C1 segment of cervical spinal cord (tissue), 14 donors: ENCODE data around the gene POLR3E.
"Not testable (repeated sequence)": the region's sequence is repeated elsewhere in the genome, so short reads cannot be mapped to it uniquely, and the experiment has no call there.

Source experiments
- DNase-seq, 14 donors: peaks; one replicate each; lab custom pipeline; 2025; lab: John Stamatoyannopoulos, UW

Gene POLR3E

DNA sequence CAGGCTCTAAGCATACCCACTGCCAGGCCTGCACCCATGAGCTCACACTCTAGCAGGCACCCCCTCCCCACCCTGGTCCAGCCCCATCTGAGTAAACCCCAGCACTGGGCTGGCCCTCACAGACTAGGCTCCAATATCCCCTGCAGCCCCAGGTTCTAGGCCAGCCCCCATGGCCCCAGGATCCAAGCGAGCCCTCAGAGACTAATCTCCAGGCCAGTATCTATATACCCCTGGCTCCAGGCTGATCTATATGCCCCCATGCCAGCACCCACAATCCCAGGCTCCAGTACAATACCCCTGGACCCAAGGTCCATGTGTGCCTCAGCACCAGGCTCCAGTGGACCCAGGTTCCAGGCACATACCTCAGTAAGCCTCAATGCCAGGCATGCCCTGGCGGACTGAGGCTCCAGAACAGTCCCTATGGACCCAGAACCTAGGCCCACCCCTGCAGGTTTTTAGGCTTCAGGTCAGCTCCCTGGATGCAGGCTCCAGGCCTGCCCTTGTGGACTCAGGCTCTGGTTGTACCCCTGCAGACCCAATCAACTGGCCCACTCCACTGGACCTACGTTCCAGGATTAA lies 38.5 kb downstream of the POLR3E start:
- DNase-seq, result no peak

DNA sequence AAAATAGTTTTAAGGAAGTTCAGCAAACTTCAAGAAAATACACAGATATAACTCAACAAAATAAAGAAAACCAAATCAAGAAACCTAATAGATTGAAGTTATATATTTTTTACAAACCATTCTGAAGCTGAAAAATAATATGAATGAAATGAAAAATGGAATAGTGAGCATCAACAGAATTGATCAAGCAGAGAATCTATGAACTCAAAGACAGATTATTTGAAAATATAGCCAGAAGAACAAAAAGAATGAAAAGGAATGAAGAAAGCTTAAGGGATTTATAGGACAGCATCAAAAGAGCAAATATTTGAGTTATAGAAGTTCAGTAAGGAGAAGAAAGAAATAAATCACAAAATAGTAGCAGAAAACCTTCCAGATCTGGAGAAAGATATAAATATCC lies 39.4 kb downstream of the POLR3E start:
- no peak for DNase-seq

DNA sequence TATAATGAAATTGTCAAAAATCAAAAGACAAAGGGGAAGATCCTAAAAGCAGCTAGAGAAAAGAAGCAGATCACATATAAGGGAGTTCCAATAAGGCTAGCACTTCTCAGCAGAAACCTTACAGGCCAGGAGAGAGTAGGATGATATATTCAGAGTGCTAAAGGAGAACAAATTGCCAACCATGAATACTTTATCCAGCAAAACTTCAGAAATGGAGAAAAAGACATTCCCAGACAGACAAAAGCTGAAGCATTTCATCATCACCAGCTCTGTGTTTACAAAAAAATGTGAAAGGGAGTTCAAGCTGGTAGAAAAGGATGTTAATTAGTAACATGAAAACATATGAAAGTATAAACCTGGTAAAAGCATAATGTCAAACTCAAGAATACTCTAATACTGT lies 39.8 kb downstream of the POLR3E start:
- DNase-seq, result no peak

GRCh38 chr16:22337849-22338635 lies 40.8 kb downstream of the POLR3E start:
- no peak for DNase-seq

DNA sequence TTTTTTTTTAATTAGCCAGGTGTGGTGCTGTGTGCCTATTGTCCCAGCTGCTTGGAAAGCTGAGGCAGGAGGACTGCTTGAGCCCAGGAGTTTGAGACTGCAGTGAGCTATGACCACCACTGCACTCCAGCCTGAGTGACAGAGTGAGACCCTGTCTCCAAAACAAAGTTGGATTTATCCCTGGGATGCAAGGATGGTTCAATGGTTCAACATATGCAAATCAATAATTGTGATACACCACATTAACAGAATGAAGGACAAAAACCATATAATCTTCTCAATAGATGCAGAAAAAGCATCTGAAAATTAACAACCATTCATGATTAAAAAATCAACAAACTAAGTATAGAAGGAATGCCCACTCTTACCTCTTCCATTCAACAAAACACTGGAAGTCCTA lies 43.7 kb downstream of the POLR3E start:
- DNase-seq, result no peak

DNA sequence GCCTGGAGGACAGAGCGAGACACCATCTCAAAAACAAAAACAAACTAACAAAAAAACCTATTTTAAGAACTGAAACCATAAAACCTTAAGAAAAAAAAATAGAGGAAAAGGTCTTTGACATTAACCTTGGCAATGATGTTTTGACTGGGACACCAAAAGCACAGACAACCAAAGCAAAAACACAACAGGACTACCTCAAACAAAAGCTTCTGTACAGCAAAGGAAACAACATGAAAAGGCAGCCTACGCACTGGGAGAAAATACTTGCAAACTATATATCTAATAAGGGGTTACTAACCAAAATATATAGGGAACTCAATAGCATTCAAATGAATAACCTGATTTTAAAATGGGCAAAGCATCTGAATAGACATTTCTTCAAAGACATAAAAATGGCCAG lies 44.9 kb downstream of the POLR3E start:
- DNase-seq, result no peak

DNA sequence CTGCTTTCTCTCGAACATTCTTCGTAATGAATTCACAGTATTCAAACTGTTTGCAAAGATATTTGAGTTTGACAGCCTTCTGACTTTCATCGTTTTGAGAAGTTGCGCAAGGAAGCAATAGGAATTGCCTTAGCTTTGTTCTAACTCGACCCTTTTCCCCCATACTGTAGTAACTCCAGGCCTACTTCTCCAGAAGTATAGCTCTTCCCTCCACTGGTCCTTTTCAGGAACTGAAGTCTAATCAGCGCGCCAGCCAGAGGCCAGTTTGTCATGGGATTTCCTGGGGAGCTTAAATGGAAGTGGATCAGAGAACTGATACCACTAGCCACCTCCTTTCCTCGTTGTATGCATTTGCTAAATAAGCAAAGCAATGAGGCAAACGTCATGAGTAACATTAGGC lies 49.3 kb downstream of the POLR3E start:
- DNase-seq, result peak in 3 of 14 donors; percentile 5 to 10 (median 6)

GRCh38 chr16:22347100-22347820 lies 50.1 kb downstream of the POLR3E start:
- peak in 5 of 14 donors; percentile 10 to 44 (median 32) for DNase-seq

DNA sequence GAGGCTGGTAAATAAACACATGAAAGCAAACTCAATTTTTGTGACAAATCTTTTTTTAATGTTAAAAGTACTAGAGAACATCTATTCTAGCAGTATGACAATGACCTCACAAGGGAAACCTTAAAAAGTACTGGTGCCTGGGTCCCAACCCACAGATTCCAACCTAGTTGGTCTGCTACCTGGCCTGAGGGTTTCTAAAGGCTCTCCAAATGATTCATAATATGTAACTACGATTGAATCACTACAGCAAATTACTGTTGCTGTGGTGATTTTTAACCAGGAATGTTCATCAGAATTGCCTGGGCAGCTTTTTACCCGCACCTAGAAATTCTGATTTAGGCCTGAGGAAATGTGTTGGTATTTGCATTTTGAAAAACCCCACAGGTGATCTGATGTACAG lies 51.1 kb downstream of the POLR3E start:
- DNase-seq, result no peak

DNA sequence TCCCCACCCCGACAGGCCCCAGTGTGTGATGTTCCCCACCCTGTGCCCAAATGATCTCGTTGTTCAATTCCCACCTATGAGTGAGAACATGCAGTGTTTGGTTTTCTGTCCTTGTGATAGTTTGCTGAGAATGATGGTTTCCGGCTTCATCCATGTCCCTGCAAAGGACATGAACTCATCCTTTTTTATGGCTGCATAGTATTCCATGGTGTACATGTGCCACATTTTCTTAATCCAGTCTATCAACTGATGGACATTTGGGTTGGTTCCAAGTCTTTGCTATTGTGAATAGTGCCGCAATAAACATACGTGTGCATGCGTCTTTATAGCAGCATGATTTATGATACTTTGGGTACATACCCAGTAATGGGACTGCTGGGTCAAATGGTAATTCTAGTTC lies 53.8 kb downstream of the POLR3E start:
- DNase-seq, result not testable (repeated sequence)

DNA sequence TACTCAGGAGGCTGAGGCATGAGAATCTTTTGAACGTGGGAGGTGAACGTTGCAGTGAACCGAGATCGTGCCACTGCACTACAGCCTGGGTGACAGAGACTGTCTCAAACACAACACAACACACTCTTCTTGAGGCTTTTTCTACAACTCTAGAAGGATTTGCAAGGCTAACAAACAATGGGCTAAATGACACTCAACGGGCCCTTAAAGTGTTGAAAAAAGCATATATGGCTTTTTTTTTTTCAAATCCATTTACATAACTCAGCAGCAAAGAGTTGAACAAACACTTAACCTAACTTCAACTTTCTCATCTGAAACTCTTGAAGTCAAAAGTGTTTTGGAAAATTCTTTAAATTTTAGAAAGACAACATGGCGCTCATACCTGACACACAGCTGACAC lies 54.9 kb downstream of the POLR3E start:
- DNase-seq, result no peak

GRCh38 chr16:22352723-22353122 lies 55.5 kb downstream of the POLR3E start:
- DNase-seq, result no peak

DNA sequence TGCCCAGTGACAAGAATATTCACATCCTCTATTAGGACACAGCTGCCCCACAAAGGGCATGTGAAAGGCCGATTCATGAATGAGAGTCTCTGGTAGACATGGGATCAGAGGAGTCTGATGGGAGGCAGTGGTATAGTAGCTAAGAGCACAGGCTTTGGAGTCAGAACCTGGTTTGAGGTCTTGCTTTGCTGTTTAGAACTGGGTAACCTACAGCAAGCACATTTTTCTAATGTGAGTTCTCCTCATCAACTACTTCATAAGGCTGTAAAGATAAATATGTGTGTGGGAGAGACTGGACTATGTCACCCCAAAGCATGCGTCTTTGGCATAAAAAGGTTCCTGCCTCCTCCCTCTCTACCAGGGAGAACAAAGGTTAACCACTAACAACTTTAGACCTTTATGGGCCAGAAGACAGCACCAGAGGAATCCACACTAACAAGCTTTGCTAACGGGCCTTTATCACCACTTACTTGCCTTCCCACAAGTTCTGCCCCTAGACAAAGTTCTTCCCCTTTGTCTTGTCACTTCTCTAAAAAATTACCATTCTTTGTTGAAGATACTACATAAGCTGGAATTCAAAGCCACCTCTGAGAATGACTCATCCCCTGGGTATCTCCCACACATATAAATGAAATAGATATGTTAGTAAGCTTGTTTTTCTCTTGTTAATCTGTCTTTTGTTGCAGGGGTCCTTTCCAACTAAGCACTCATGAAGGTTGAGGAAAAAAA lies 56.1 kb downstream of the POLR3E start:
- DNase-seq, result no peak

DNA sequence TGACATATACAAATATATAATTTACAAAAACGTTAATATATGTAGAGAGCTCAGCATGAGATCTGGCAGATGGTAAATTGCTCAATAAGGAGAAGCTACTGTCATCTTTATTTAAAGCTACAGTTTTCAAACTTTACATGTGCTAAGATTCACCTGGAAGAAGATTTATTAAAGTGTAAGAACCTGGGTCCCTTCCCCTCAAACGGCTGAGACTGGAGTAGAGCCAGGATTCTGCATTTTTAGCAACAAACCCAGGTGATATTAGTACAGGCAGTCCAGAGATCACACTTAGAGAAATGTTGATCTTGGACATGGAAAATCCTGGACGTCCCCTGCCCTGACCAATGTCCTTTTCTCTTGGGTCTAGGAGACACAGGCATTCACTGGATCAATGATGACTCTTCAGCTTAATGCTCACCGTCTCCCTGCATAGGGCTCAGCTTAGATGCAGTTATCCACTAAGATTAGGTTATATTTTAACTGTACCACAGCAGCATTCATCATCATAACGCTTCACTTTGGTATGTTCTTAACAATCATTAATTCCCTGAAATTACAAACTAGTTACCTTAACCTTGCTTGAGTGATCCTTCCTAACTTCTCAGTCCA lies 56.8 kb downstream of the POLR3E start:
- no peak for DNase-seq

DNA sequence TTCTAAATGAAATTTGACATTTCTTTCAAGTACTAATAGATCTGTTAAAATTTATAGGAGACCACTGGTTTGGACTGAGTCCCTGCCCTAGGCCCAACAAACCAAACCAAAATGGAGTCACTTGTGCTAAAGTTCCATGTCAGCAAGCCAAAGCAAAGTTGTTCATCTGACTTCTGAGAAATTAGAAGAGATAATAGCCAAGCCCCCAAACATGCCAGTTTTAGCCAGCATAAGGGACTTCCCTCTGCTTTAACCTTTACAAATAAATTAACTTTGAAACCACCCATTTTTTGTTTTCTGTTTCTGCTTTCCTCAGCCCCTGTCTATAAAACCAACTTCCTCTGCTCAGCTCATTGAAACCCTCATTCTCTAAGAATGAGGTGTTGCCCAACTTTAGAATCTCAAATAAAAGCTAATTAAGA lies 58.3 kb downstream of the POLR3E start:
- no peak for DNase-seq

DNA sequence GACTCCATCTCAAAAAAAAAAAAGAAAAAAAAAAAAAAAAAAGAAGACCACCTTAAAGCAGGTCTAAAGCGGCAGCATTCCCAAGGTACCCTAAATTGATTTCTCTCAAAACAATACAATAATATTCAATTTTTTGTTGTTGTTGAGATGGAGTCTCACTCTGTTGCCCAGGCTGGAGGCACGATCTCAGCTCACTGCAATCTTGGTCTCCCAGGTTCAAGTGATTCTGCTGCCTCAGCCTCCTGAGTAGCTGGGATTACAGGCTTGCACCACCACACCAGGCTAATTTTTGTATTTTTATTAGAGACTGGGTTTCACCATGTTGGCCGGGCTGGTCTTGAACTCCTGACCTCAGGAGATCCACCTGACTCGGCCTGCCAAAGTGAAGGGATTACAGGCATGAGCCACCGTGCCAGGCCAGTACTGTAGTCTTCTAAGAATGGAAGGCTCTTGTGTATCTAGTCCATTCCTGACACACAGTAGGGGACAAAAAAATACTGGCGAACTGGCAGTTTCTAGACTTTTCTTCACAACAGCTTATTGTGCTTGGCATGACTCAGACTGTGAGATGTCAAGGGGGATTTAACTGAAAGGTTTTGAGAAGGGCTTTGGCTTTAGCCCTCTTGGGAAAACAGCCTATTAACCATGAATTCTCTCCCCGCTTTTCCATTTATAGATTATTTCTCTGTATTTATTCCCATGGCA lies 59.9 kb downstream of the POLR3E start:
- DNase-seq, result no peak

- DNase-seq, result no peak
Observed at GRCh38 chr16:22357635-22357971, 60.4 kb downstream of the POLR3E start.

- DNase-seq, result no peak
Observed at GRCh38 chr16:22358000-22358399, 60.8 kb downstream of the POLR3E start.

DNA sequence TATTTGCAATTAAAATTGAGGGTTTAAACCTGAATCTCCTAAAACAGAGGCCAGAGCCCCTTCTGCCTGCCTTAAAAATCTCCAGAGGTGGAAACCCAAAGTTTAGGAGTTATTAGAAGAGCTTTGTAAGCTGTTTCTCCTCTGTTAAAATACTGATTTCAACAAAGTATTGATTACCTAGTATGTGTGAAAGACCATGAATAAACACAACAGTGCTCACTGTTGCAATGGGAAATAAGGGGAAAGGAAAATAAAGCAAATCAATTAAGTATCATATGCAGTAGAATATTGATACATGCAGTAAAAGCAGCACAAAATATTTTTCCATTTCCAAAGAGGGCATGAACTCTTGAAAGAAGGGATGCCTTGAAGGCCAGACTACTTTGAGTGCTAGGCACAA lies 62.5 kb downstream of the POLR3E start:
- no peak for DNase-seq

DNA sequence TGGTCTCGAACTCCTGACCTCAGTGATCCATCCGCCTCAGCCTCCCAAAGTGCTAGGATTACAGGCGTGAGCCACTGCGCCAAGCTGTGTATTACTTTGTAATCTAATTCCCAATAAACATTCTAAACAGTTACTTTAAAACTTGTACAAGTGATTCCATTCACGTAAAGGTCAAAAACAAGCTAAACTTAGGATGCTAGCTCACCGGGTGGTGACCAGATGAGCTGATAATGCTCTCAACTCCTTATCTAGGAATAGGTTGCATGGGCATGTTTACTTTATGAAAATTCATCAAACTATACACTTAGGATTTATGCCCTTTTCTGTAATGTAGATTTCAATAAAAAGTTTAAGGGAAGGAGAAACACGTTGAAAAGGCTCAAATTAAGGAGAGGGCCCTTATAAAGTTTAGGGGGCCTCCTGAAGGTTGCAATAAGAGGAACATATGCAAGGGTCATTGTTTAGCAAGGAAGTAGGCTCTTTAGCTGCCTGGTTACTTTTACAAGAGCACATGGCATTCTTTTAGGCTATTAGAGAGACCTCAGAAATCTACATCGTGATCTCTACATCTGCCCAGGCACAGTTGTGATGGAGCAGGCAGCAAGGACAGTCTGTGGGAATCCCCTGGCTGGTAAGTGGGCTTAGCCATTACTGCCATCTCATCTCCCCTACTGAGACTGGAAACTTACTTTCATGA lies 63.9 kb downstream of the POLR3E start:
- no peak for DNase-seq

DNA sequence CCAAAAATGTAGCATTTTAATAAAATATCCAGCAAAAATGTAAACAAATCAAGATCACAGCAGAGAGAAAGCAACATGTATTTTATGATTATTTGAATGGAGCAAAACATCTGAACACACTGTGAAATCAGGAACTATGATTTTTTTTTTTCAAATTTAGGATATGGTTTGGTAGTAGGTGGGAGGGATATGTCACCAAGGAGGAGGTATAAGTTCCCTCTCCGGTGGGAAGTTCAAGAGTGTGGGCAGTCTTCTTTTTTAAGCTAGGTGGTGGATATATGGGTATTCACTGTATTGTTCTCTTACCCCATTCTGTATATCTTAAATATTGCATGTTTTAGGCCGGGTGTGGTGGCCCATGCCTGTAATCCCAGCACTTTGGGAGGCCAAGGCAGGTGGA lies 67.0 kb downstream of the POLR3E start:
- no peak for DNase-seq
